GM19193 (cell line): ENCODE data around the gene PRPF40B.

Source experiments
- POLR2A ChIP-seq: IDR thresholded peaks from 4 replicates; pipeline ENCODE4 v1.6.1; 2011; ENCODE audit not compliant: insufficient read depth, insufficient read length; ENCODE audit errors: extremely low read depth

Gene PRPF40B

DNA sequence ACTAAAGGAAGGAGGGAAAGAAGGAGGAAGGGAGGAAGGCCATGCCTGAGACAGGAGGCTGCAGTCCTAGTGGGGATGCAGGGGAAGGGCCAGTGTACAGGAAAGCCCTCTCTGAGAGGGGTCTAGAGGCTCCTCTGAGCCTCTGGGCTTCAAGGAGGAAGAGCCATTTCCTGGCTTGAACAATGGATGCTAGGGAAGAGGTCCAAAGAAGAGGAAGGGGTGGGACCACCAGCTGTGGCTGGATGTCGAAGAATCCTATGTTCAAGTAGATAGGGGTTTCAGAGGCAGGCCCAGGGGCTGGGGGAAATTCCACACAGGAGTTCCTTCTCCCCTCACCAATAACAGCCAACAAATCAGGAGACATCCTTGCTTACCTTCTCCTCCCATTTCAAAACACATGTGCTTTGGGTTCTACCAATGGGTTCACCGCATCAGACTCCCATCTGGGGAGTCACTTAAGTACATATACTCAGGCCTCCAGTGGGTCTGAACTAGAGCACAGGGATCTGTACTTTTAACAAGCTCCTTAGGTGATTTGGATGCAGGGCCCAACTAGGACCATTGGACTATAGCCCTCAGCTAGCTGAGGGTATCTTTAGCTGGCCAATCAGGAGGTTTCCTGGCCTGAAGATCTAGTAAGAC is 32.4 kb downstream of the PRPF40B start:
- TF ChIP-seq POLR2A: no peak

DNA sequence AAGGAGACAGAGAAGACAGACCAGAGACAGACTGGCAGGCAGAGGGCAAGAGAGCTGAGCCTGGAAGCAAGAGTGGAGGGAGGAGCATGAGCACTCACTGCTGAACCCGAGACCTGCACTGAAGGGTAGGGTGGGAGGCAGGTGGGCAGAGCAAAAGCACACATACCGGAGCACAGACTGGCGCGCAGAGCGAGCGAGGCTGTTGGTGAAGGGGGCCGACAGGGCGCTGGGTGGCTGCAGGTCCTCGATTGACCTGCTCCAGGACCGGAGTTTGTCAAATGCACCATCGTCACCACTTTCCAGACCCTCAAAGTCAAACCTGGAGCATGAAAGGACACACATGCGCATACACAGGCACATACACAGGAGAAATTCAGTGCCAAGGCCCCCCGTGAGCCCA is 34.9 kb downstream of the PRPF40B start:
- no peak for TF ChIP-seq POLR2A

DNA sequence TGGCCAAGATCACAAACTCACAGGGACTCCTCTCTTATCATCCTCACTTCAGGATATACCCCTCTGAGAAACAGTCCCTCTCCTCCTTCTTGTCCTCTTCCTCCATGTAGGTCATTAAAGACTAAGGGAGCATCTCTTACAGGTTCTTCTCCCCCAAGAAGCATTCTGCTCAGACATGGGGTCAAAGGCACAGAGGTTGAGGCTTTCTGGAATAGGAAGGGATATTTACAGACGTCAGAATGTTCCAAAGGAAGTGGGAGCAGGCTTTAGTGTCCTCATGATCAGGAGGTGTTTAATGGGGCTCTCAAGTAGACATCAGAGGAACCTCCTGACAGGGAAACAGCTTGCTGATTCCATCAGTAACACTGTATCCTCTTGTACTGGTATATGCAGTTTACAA is 36.4 kb downstream of the PRPF40B start:
- no peak for TF ChIP-seq POLR2A

GRCh38 chr12:49661191-49661590 is 37.8 kb downstream of the PRPF40B start:
- no peak for TF ChIP-seq POLR2A

- TF ChIP-seq POLR2A: no peak
These were observed 38.4 kb downstream of the PRPF40B start for GRCh38 chr12:49661746-49662145.

DNA sequence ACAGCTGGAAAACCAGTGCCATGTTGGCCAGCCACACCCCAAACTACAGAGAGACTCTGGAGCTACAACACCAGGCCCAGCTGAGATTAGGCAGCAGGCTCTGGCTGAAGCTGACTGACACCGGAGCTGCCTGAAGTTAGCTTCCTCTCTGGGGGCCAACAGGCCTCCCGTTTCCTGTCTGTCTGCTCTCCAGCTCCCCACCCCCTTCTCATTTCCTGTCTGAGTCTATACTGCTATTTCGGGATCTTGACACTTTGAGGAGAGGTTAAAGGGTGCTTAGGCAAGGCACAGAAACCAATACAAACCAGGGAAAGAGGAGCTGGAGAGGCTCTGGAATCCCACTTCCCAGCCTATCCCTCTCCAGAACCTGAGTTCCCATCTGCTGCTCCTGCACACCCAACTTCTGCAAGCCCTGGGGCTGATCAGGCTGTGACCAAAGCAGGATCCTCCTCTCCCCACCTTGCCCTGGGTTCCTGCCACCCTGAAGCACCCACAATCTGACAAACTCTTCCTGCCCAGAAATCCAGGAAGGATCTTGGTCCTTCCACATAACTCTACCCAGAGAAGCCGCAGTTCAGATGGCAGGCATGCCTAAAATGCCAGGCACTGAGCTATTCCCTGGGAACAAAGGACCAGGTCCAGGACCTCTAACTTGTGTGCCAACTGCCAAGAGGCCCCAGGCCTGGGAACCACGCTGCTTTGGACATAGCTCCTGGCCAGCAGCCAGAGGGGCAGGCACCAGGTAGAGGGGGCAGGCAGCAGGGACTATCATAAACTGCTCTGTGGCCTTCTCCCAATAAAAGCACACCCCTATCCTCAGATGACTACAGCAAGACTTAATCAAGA is 39.9 kb downstream of the PRPF40B start:
- peak; percentile 57 for TF ChIP-seq POLR2A

GRCh38 chr12:49664167-49664566 is 40.8 kb downstream of the PRPF40B start:
- TF ChIP-seq POLR2A: no peak

DNA sequence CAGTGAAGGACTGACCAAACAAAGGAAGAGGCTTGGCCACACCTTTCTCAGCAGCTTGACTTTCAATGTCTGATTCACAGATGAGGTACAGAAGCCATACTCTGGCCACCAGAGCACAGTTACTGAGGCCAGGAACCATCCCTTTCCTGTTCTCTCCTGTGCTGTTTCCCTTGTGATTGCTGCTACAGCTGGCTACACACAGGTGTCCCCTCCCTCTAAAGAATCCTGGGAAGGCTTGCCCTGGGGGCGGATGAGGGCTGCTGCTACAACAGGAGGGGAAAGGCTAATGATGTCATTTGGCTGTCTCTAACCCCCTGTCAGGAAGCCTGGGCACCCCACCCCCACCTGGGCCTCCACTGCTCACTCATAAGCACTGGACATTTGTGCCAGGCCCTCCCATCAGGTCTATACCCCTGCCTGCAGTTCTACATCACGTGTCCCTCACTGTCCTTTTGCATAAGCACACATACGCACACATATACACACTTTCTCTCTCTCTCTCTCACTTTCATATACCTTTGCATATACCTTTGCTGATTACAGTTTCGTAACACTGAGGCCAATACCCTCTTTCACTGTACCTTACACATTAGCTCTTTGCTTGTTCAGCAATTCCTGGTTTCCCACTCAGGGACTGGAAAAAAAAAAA is 41.4 kb downstream of the PRPF40B start:
- TF ChIP-seq POLR2A: no peak

- TF ChIP-seq POLR2A: no peak
These were observed 42.0 kb downstream of the PRPF40B start for GRCh38 chr12:49665384-49665783.

- TF ChIP-seq POLR2A: no peak
These were observed 42.8 kb downstream of the PRPF40B start for GRCh38 chr12:49666176-49666575.

DNA sequence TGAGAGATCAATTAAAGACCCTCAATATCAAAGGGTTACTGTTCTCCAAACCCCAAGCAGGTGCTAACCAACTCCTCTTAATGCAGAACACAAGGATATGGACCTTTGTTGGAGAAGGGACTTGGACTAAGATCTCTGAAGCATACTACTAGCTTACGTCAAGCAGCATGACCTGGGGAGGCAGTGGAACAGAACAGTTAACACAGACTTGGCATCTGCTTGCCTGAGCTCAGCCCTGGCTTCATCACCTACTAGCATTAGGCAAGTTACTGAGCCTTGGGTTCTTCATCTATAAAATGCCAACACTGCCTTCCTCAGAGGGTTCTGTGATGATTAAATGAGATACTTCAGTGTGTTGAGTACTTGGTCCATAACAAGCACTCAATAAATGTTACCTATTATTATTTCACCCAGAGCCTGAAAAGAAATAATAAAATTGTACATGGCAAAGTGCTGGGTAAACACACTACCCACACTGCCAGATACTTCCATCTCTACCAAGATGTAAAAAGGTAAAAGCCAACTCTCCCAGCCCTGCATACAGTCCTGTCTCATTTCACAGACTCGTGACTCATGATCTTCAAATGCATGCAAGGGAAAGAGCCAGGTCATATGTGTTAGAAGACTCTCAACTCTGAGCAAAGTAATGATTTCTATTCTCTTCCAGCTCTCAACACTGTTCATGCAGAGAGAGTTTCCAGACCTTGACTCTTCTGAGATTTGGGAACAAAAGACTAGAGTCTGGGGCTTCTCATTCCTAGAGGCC is 44.1 kb downstream of the PRPF40B start:
- no peak for TF ChIP-seq POLR2A

DNA sequence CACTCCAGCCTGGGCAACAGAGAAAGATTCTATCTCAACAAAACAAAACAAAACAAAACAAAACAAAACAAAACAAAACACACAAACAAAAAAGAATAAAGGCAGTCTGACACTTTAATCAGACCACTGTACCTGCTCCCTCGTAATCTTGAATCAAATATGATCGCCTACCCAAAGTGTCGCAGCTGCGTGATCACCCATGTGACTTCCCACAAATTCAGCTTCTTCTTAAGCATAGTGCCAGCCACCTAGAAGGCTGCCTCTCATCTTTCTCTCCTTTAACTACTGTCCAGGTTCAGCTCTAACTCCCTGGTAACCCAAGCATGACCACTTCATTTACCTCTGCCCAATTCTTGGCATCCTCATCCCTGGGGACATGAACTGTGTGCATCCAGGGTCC is 46.4 kb downstream of the PRPF40B start:
- no peak for TF ChIP-seq POLR2A

DNA sequence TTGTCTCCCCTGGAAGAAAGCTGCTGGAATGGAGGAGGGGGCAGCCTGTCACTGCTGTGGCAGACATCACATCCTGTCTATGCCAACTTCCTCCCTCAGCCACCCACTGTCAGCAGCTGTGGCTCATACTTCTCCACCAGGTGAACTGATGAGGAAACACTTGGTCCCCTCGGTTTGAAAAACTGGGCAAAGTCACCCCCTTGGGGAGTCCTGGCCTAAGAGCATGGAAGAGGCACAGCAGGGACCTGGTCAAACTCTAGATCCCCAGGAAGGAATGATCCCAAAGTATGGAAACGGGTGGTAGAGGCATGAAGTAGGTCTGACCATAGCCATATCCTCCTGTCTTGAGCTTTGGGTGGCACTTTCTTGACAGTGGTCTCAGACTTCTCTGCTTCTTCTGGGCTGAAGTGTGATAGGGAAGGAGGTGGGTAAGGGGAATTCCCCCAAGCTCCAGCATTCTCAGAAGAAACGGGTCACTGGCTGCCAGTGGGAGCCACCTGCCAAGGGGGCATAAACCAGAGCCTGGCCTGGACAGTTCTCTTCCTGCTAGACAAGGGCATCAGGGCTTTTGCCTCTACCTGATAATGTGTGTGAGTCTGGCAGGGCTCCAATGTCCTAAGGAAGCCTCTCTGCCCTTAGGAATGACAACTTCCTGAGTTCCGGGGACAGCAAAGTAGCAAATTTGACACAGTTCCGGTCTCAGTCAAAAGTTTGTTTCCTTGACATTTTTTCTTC is 47.8 kb downstream of the PRPF40B start:
- peak; percentile 42 for TF ChIP-seq POLR2A

- TF ChIP-seq POLR2A: no peak
These were observed 49.2 kb downstream of the PRPF40B start for GRCh38 chr12:49672301-49673217.
